K562 (cell line): Measurements from ENCODE around the gene SLC6A9. TPM values are rescaled to one million over a fixed set of nuclear protein-coding genes. Genes with fewer than 3 reads are reported as not detected.

Experiments
- ARID2 ChIP-seq: fragments of 450-650 bp; IDR thresholded peaks from 2 replicates; pipeline ENCODE4 v1.6.1; 2017; ENCODE audit warnings: antibody characterized with exemption, mild to moderate bottlenecking
- polyA plus RNA-seq, 8 experiments: library from polyadenylated mRNA; depleted of rRNA in 4 of 8; stranded (reverse) in 5 of 8; unstranded in 3 of 8; fragments of >200 nt; fragmentation: Nextera tagmentation in 2 of 8; fragmentation: Illumina TruSeq in 1 of 8; extraction: Ambion mirVana in 2 of 8; extraction: Trizol in 1 of 8; gene quantifications; 2 replicates each; pipeline versions ENCODE4 v1.2.1 to v1.2.3, GENCODE V29; 2011 to 2014; ENCODE audit warnings: inconsistent platforms in 1 of 8, missing spikeins in 1 of 8
- total RNA-seq, 7 experiments: library from RNA; depleted of rRNA in 6 of 7; stranded (reverse); fragments of >200 nt in 6 of 7; fragmentation: Illumina TruSeq in 2 of 7; extraction: Trizol in 2 of 7; gene quantifications; 2 replicates each; pipeline versions ENCODE4 v1.2.1 to v1.2.3, GENCODE V29; 2011 to 2021; ENCODE audit warnings: low replicate concordance in 1 of 7
- TF ChIP-seq, protein P1 (sequence below): fragments of 450-650 bp; IDR thresholded peaks from 2 replicates; pipeline ENCODE4 v1.6.1; 2016; ENCODE audit warnings: mild to moderate bottlenecking, moderate library complexity

The SLC6A9 gene
- total and polyA plus RNA-seq, 9 of the 15 experiments (the other 6 are each of a cell fraction or from before 2014, with no cell fraction given): 0.17 to 18.7 (median 2.9) TPM

DNA sequence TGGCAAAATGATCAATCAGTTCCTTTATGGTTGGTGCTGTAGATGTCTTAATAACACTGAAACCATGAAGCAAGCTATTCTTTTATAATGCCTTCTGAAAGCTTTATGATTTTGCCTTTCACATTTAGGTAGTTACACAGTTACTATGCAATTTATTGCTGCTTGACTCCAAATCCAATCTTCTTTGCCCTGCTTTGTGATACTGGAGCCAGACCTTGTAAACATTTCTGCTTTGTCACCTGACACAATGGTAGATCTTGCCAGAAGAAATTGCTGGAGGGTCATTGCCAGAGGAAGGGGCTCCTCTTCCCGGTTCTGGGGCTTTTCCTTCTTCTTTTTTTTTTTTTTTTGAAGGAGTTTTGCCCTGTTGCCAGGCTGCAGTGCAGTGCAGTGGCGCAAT, 46.8 kb upstream of the SLC6A9 start (continued):
- TF ChIP-seq, protein P1, sequence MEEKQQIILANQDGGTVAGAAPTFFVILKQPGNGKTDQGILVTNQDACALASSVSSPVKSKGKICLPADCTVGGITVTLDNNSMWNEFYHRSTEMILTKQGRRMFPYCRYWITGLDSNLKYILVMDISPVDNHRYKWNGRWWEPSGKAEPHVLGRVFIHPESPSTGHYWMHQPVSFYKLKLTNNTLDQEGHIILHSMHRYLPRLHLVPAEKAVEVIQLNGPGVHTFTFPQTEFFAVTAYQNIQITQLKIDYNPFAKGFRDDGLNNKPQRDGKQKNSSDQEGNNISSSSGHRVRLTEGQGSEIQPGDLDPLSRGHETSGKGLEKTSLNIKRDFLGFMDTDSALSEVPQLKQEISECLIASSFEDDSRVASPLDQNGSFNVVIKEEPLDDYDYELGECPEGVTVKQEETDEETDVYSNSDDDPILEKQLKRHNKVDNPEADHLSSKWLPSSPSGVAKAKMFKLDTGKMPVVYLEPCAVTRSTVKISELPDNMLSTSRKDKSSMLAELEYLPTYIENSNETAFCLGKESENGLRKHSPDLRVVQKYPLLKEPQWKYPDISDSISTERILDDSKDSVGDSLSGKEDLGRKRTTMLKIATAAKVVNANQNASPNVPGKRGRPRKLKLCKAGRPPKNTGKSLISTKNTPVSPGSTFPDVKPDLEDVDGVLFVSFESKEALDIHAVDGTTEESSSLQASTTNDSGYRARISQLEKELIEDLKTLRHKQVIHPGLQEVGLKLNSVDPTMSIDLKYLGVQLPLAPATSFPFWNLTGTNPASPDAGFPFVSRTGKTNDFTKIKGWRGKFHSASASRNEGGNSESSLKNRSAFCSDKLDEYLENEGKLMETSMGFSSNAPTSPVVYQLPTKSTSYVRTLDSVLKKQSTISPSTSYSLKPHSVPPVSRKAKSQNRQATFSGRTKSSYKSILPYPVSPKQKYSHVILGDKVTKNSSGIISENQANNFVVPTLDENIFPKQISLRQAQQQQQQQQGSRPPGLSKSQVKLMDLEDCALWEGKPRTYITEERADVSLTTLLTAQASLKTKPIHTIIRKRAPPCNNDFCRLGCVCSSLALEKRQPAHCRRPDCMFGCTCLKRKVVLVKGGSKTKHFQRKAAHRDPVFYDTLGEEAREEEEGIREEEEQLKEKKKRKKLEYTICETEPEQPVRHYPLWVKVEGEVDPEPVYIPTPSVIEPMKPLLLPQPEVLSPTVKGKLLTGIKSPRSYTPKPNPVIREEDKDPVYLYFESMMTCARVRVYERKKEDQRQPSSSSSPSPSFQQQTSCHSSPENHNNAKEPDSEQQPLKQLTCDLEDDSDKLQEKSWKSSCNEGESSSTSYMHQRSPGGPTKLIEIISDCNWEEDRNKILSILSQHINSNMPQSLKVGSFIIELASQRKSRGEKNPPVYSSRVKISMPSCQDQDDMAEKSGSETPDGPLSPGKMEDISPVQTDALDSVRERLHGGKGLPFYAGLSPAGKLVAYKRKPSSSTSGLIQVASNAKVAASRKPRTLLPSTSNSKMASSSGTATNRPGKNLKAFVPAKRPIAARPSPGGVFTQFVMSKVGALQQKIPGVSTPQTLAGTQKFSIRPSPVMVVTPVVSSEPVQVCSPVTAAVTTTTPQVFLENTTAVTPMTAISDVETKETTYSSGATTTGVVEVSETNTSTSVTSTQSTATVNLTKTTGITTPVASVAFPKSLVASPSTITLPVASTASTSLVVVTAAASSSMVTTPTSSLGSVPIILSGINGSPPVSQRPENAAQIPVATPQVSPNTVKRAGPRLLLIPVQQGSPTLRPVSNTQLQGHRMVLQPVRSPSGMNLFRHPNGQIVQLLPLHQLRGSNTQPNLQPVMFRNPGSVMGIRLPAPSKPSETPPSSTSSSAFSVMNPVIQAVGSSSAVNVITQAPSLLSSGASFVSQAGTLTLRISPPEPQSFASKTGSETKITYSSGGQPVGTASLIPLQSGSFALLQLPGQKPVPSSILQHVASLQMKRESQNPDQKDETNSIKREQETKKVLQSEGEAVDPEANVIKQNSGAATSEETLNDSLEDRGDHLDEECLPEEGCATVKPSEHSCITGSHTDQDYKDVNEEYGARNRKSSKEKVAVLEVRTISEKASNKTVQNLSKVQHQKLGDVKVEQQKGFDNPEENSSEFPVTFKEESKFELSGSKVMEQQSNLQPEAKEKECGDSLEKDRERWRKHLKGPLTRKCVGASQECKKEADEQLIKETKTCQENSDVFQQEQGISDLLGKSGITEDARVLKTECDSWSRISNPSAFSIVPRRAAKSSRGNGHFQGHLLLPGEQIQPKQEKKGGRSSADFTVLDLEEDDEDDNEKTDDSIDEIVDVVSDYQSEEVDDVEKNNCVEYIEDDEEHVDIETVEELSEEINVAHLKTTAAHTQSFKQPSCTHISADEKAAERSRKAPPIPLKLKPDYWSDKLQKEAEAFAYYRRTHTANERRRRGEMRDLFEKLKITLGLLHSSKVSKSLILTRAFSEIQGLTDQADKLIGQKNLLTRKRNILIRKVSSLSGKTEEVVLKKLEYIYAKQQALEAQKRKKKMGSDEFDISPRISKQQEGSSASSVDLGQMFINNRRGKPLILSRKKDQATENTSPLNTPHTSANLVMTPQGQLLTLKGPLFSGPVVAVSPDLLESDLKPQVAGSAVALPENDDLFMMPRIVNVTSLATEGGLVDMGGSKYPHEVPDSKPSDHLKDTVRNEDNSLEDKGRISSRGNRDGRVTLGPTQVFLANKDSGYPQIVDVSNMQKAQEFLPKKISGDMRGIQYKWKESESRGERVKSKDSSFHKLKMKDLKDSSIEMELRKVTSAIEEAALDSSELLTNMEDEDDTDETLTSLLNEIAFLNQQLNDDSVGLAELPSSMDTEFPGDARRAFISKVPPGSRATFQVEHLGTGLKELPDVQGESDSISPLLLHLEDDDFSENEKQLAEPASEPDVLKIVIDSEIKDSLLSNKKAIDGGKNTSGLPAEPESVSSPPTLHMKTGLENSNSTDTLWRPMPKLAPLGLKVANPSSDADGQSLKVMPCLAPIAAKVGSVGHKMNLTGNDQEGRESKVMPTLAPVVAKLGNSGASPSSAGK: no peak
- no peak for TF ChIP-seq ARID2
